SKM-1 treated with dmso at 0.1 percent for 144 hours (cell line): Measurements from ENCODE around the gene CCL17.
"Not testable (repeated sequence)": the region's sequence is repeated elsewhere in the genome, so short reads cannot be mapped to it uniquely, and the experiment has no call there.

ENCODE experiments used
- DNase-seq: peaks from one replicate; lab custom pipeline; 2025; ENCODE audit not compliant: unreplicated experiment; lab: John Stamatoyannopoulos, UW

Gene CCL17

DNA sequence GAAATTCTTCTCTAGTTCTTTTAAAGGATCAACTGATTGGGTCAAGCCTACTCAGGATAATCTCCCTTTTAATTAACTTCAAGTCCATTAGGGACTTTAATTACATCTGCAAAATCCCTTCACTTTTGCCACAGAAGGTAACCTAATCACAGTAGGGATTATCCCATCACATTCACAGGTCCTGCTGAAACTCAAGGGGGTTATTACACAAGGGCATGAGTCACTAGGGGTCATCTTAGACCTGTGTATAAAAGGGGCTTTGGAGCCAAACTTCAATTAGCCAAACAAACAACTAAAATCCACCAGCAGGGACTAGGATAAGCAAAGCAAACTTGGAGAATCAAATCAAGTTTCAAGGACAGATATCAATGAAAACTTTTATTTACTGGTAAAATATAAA is 23.3 kb downstream of the CCL17 start:
- DNase-seq = no peak

DNA sequence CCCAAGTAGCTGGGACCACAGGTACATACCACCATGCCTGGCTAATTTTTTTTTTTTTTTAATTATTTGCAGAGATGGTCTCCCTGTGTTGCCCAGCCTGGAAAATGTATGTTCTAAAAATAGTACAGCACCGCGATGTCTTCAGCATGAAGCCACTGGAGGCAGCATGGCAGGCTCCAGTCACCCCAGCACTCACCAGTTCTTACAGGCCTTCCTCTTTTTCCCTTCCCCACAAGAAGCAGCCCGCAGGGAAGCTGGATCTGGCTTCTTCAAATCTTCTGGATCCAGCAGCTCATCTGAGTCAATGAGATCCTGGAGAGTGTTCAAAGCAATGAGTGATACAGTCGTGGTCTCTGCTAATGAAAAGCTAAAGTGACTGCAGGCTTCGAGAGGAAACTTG is 26.4 kb downstream of the CCL17 start:
- no peak for DNase-seq

DNA sequence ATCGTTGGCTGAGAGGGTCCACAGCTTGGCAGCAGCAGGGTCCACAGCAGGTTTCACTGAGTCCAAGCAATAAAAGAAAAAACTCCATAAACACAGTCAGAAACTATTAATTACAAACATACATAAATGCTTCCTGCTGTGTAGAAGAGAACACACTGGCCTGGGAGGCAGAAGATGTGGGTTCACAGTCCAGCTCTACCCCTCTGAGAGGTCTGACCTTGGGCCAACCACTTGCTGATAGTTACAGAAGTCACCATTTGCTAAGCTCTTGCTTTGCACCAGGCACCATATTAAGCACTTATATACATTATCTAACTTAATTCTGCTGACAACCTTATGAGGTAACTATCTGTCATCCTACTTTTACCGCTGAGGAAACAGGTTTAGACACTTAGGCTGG is 27.9 kb downstream of the CCL17 start:
- DNase-seq = no peak

DNA sequence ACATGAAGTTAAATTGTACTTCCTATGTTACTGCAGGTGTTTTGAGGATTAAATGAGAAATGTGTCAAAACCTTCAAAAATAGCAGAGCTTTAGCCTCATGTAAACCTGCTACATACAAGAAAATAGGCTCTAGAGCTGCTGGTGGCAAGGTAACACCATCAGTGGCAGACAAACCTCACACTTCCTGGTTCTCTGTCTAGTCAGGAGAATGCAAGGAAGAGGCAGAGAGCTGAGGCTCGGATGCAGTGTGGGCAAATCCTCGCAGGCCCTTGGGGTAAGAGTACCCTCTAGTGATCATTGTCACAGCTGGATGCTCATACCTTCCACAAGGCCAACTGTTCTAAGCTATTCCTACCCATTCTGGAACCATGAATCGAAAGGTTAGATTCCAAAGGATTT is 28.4 kb downstream of the CCL17 start:
- DNase-seq = no peak

DNA sequence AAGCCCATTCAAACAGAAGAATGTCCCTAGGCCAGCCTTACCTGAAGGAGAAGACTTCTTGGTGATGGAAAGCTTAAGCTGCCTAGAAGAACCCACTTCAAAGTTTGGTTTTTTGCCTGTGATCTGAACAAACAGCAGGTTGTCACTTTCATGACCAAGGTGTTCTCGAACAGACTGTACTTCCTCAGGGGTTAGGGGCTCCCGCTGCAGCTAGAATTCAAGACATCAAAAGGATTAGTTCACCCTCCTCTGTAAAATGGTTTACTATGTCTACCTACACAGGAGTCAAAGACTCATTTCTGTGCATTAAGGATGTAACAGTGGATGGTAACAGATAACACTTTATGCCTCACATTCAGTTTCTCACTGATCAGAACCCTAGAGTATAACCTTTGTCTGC is 29.4 kb downstream of the CCL17 start:
- DNase-seq = no peak

DNA sequence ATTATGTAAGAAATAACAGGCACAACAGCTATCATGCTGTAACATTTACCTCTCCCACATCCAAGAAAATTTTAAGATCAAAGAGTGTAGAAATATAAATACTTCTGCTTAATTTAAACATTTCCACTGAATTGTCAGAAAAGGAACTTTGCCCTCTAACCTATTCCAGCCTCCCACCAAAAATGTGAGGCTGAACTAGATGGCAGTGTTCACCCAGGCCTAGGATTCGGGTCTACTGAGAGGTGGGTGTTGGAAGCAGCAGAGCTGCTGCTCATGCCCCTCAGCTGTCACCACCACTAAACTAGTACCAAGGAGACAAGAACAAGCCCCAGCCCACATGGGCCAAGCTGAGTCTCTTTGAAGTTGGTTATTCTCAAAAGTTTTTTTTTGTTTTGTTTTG is 31.3 kb downstream of the CCL17 start:
- DNase-seq = no peak

DNA sequence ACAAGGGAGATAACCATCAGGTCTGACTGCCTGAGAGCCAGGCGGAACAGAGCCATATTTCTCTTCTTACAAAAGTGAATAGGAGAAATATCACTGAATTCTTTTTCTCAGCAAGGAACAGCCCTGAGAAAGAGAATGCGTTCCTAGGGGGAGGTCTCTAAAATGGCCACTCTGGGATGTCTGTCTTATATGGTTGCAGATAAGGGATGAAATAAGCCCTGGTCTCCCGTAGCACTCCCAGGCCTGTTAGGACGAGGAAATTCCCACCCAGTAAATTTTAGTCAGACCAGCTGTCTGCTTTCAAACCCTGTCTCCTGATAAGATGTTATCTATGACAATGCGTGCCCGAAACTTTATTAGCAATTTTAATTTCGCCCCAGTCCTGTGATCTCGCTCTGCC is 35.4 kb downstream of the CCL17 start:
- not testable (repeated sequence) for DNase-seq

DNA sequence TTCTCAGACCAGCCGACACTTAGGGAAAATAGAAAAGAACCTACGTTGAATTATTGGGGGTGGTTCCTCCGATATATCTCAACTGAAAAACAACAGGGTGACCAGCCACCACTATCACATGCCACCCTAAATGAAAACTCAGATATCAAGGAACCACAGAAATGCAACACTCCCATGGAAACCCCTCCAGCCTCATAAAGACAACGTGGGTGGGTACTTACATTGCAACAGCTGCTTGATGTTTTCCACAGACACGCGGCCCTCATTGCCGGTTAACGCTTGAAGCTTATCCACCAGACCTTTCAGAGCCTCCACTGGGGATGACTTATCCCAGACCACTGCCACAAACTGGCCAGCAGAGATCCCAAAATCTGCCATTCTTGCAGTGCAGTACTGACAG is 36.0 kb downstream of the CCL17 start:
- DNase-seq = not testable (repeated sequence)

DNA sequence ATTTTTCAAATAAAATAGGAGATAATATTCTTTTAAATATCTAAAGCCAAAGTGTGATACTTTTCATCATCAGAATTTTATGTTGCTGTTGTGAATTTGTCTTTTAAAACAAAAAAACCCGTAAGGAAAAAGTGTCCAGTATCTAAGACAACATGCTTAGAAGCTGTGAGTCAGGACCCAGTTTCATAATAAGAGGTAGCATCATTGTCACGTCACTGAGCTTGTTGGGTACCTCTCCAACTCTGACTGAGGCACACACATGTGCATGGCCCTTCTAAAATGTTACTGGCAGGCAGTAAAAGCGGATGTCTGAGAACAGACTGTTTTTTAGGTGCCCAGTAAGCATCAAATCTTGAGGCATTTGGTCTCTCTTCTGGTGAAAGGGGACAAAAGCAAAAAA is 40.1 kb downstream of the CCL17 start:
- DNase-seq = no peak

DNA sequence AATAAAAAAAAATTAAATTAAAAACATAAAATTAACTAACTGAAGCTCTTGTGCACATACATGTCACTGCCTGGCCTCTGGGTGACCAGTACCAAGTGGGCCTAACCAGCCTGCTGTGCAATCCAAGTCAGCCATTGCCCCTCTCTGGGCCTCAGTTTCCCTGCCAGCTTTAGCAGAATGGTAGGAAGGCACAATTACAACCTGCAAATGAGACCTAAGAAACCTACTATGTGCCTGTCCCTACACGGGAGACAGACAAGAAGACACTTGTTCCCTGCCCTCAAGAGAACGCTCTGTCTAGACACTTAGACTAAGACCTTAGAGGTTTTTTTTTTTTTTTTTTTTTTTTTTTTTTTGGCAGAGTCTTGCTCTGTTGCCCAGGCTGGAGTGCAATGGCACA is 40.9 kb downstream of the CCL17 start:
- no peak for DNase-seq

DNA sequence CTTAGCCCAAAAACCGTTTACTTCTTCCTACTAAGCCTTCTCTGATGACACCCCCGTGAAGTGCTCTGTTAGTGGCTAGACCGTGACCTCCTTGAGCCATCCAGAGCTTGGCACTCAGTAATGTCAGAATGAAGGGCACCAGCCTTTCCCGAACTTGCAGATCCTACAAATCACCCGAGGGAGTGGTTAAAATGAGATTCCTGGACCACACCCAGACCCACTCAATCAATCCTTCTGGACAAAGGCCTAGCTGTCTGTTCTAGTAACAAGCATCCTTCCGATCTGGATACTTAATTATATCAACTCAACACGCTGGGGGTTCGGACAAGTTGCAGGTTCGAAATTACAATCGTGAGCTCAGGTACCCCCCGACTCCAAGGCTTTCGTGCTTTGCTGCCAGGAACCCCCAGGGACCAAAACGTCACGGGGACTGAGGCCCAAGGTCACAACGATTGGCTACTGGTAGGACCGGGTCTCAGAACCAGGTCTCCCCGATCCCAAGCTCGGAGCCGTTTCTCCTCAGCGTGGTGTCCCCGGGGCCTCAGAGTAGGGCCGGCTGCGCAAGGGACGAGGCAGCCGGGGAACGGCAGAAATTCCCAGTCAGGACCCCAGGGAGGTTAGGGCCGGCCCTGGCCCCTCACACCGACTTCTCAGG is 42.1 kb downstream of the CCL17 start:
- no peak for DNase-seq

DNA sequence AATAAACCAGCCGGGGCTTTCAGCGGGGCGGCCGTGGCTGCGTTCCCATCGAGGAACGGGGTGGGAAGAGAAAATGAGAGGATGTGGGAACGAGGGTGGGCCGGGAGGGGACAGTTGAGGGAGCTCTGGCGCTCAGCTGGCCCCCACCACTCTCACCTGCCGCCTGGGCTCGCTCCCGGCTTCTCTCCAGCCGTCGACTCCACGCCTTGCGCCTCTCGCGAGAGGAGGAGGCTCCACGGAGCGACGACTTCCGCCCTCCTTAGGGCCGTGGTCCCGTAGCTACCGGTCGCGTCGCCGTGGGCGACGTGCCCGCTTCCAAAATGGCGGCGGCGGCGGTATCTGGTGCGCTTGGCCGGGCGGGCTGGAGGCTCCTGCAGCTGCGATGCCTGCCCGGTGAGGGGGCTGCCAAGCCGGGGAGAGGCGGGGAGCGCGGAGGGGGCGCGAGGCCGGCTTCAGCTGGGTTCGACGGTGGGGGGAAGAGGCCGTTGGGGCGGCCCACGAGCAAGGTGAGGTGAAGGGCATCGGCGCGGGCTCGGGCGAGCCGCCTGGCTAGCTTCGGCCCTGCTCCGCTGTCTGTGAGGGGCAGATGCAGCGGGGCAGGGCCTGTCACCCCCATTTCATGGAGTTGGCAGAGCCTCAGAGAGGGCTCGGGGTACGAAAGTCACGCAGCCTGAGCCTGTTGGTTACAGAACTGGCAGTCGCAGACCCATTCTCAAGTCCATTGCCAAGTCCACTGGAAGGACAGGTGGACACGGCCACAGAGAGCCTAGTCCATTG is 42.8 kb downstream of the CCL17 start, which contains the start of the genes CIAPIN1 and COQ9:
TSS of gene CIAPIN1 (minus strand) at position 200 of the 777 bp plus-strand sequence. CDS start 6,457 bp downstream, outside the sequence.
TSS of gene COQ9 (plus strand) at position 294 of the 777 bp plus-strand sequence. CDS start at position 321, 27 bp downstream.
- peak; percentile 80 for DNase-seq

DNA sequence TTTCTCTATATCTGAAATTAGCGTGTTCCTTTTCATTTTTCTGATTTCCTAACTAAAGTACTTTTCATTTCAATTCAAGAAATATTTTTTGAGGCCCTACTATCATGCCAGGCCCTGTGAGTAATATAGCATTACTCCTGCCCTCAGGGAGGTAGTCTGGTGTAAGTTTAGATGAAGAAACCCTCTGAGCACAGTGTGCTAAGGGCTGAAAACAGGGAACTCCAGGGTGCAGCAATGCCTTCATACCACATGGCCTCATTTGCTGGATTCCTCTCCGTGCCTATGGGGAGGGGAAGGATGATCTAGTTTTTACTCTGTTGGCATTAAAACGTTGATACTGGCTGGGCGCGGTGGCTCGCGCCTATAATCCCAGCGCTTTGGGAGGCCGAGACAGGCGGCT is 47.5 kb downstream of the CCL17 start:
- no peak for DNase-seq

DNA sequence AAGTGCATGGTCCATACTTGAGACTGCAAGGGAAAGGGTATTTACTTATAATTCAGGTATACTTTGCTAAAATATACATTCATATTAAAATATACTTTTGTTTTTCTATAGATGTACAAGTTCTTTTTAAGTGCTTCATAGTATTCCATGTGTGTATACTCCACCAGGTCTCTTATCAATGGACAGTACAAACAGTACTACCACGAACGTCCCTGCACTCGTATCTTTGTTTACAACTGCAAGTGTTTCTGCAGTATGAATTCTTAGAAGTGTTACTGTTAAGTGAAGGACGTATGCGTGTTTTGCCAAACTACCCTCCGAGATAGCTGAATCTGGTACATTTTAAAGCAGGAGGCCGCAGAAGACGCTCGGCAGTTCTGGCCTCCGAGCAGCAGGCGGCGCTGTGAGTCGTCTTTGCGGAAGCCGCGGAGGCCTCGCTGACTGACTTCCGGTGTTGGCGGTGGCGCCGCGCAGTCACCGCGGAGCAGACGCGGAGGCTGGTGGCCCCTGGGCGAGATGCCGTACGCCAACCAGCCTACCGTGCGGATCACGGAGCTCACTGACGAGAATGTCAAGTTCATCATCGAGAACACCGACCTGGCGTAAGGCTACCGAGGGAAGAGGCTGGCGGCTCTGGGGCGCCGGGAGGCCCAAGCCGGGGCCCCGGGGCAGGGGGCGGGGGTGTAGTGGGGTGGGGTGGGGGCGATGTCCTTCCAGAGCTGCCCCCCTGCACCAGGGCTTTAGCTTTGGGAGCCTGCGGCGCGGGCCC is 57.8 kb downstream of the CCL17 start, which contains the start of gene POLR2C:
TSS of gene POLR2C (plus strand) at position 471 of the 769 bp plus-strand sequence. CDS start at position 517, 46 bp downstream.
- DNase-seq = peak; percentile 58

DNA sequence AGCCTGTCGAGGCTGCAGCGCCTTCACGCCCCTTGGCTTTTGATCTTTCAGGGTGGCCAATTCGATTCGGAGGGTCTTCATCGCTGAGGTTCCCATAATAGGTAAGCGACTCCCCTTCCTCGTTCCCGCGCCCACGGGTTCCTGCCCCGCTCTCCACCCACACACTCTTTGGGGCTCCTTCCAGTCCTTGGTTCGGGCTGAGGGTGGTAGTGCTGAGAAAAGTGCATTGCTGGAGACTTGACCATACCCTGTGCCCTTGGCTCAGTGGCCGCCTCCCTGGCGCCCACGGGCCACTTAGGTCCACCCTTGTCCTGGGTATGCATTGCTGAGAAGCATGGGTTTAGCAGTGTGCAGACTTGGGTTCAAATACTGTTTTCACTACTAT is 58.4 kb downstream of the CCL17 start:
- DNase-seq = no peak

DNA sequence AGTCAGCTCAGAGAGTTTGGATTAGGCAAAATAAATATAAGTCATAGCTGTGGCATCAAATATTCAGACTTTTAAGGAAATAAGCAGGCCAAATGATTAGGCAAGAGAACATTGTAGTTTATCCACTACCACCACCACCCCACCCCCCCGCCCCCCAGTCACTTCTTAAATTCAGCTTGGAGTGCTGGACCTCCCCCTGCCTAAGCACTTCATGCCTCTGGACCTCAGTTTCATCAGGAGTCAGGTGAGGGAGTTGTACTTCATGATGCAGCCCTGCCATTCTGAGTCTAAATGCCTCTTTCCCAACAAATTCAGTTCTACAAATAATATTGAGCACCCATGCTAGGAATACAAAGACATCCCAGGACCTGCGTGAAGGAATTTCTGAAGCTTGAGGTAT is 60.0 kb downstream of the CCL17 start:
- no peak for DNase-seq
